Right renal pelvis (tissue), 4 donors: ENCODE data around the gene CCDC150. TPM values are rescaled to one million over a fixed set of nuclear protein-coding genes. Genes with fewer than 3 reads are reported as not detected.

Experiments
- DNase-seq, 4 donors: peaks; one replicate each; pipeline ENCODE4 v3.0.0-alpha.2; 2013; ENCODE audit warnings: low read depth in 4 of 4, low spot score in 3 of 4, missing footprints in 1 of 4
- polyA plus RNA-seq, 4 donors: library from polyadenylated mRNA; unstranded; fragments of 120-200 nt; gene quantifications; one replicate each; pipeline ENCODE4 v1.2.1, GENCODE V29; 2013; ENCODE audit not compliant: insufficient read length in 4 of 4

The CCDC150 gene
- polyA plus RNA-seq, 4 donors = 16.7 to 22.6 (median 20.9) TPM

- no peak for DNase-seq
Observed at GRCh38 chr2:196758474-196759377, 119.2 kb downstream of the CCDC150 start.

GRCh38 chr2:196759378-196759706, 119.8 kb downstream of the CCDC150 start:
- no peak for DNase-seq

GRCh38 chr2:196767101-196767500, 127.6 kb downstream of the CCDC150 start:
- no peak for DNase-seq

Other genes starting within 250 kb of the CCDC150 start
- 10 to 100 TPM; 13.1 to 21.9 (median 18.1) TPM for gene HECW2, start 46.2 kb upstream of the CCDC150 start, polyA plus RNA-seq
- 10 to 100 TPM; 50.3 to 67.4 (median 60.2) TPM for gene GTF3C3, start 160.0 kb downstream of the CCDC150 start, polyA plus RNA-seq
- under 1 TPM in 3 of 4 donors, not detected in 1; 0.35 to 0.44 (median 0.37) TPM for gene C2orf66, start 169.6 kb downstream of the CCDC150 start, polyA plus RNA-seq